Adrenal gland (tissue), 12 donors: Measurements from ENCODE around the gene NOXA1. TPM values are rescaled to one million over a fixed set of nuclear protein-coding genes. Genes with fewer than 3 reads are reported as not detected.

Source experiments
- DNase-seq, 7 donors: peaks; one replicate each; pipeline ENCODE4 v3.0.0-alpha.2; 2019 to 2020
- H3K27ac ChIP-seq, 5 donors: fragments of 200-600 bp; sonication (generic) in 4 of 5; 1 replicate in 3 of 5; 2 replicates in 2 of 5; pipeline versions ENCODE4 v1.5.1 to v1.8.0; 2016 to 2020; ENCODE audit warnings: mild to moderate bottlenecking in 1 of 5
- H3K27me3 ChIP-seq: fragments of 200-600 bp; 2 replicates; pipeline ENCODE4 v1.8.0; 2021
- H3K36me3 ChIP-seq, 2 donors: fragments of 200-600 bp; replicated peaks in 1 of 2; 1 replicate in 1 of 2; 2 replicates in 1 of 2; pipeline versions ENCODE4 v1.5.1 to v1.8.0; 2018 to 2022
- H3K4me1 ChIP-seq, 2 donors: fragments of 200-600 bp; replicated peaks in 1 of 2; 1 replicate in 1 of 2; 2 replicates in 1 of 2; pipeline versions ENCODE4 v1.5.1 to v1.8.0; 2018 to 2021
- H3K4me3 ChIP-seq, 4 donors: fragments of 200-600 bp; sonication (generic) in 3 of 4; one replicate each; pipeline ENCODE4 v1.5.1; 2016 to 2018
- H3K9me3 ChIP-seq, 3 donors: fragments of 200-600 bp; sonication (generic) in 1 of 3; replicated peaks in 1 of 3; 1 replicate in 2 of 3; 2 replicates in 1 of 3; pipeline versions ENCODE4 v1.5.1 to v1.8.0; 2016 to 2021
- POLR2A ChIP-seq, 2 donors: fragments of 450-650 bp; IDR thresholded peaks; one replicate each; pipeline ENCODE4 v1.6.1; 2017; ENCODE audit warnings: antibody characterized with exemption in 2 of 2, mild to moderate bottlenecking in 2 of 2, moderate library complexity in 1 of 2
- WGBS, 4 donors: extraction: QIAGEN DNeasy Blood & Tissue Kit in 2 of 4; methylation state at CpG; one replicate each; pipeline versions ENCODE4 v1.1.5 to v1.1.7; 2013 to 2017; 5-methylcytosine and 5-hydroxymethylcytosine counted together
- intact Hi-C, 2 donors: fragments of 100-400 bp; cut with DNase I; formaldehyde crosslinking; loops; one replicate each; pipeline versions ENCODE4 v1.14.1 to v1.15.0; 2022 to 2023
- polyA plus RNA-seq, 3 donors: library from polyadenylated mRNA; stranded (reverse); fragments of 200-250 nt in 2 of 3; fragments of 350-450 nt in 1 of 3; fragmentation: Illumina TruSeq in 1 of 3; extraction: RNeasy Lipid Tissue Mini Kit (QIAGEN cat#74804) in 1 of 3; gene quantifications; one replicate each; pipeline ENCODE4 v1.2.3, GENCODE V29; 2013 to 2014
- total RNA-seq, 9 donors: library from RNA; depleted of rRNA in 4 of 9; stranded (reverse); fragments of >200 nt in 4 of 9; fragments of 120-200 nt in 1 of 9; fragmentation: NEBNext Ultra II Directional in 1 of 9; extraction: Animal tissue kit (Norgen Biotek cat#: 25700) in 1 of 9; gene quantifications; one replicate each; pipeline versions ENCODE4 v1.1.0 to v1.2.4, GENCODE V29; 2013 to 2023
- TF ChIP-seq, protein P1 (sequence below), 6 experiments: fragments of 450-650 bp in 4 of 6; fragments of 200-600 bp in 2 of 6; sonication (generic) in 1 of 6; IDR thresholded peaks; 1 replicate in 5 of 6; 2 replicates in 1 of 6; pipeline versions ENCODE4 v1.5.1 to v1.8.0; 2016 to 2021; ENCODE audit warnings: antibody characterized with exemption in 6 of 6, mild to moderate bottlenecking in 2 of 6, moderate library complexity in 1 of 6
- donor health status: healthy with polysubstance abuse.
- donor health status: Bipolar disorder and iron deficiency.
- donor health status: DM: yes; HTN: yes; CAD: no.
- donor health status: DM: no; HTN: no; CAD: no.
- donor health status: DM: no; HTN: no; CAD: no.
- donor health status: DM: yes; HTN: yes; CAD: no.

Gene NOXA1
- total and polyA plus RNA-seq, 12 donors: 2.9 to 50.7 (median 9.4) TPM; not detected in 1

DNA sequence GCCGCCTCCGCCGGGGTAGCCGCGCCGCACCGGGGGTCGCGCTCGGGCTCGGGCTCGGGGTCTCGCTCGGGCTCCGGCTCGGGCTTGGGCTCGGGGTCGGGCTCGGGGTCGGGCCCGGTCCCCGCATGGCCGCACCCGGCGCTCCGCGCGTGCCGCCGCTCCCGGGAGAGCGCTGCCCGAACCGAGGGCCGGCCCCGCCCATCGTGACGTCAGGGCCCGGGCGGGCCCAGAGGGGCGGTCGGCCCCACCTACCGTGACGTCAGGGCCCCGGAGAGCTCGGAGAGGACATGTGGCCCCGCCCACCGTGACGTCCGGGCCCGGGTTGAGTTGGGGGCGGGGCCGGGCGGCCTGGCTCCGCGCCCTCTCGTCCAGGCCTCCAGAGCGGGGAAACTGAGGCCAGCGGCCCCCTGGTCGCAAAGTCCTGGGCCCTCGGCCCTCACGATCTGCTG is 36.0 kb downstream of the NOXA1 start, which contains the start of gene NSMF:
Gene NSMF, minus strand, starts transcription at position 183 of the 449 bp plus-strand sequence. CDS start 232 bp downstream, outside the sequence.
- peak within 1 kb of the TSS in 3 of 5 donors; percentile 31 to 85 (median 62) for H3K27ac ChIP-seq
- intact Hi-C loops: no loop called here

DNA sequence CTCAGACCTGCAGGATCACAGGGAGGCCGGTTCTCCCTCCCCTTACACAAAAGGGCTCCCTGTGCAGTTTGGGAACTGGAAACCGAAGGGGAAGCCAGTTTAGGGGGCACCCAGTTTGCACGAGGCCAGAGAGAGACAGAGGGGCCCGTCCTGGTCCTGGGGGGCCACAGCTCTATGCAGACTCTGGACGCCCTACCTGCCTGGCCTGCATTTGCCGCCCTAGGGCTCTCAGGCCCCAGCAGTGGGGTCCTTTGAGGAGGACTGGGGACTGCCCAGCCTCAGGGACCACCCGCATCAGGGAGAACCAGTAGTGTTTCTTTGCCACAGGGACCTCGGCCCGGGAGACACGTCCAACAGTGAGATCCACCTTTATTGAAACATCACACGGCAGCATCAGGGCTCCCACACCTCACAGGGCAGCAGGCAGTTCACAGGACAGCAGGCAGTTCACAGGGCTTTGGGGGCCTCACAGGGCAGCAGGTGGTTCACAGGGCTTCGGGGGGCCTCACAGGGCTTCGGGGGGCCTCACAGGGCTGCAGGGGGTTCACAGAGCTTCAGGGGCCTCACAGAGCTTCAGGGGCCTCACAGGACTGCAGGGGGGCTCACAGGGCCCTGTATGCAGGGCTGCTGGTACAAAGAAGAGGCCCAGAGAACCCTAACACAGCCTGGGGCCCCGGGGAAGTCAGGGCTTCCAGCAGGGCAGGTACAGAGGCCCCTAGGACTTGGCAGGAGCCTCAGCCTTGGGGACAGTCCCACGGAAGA is 36.6 kb downstream of the NOXA1 start:
- H3K4me1 ChIP-seq: peaks cover 18 to 21% of the 10 kb centered on the region in 2 donors
- WGBS, 4 donors: 29 to 53% (median 44%) methylated on average over 3 to 15 of the region's 15 CpGs
- peaks cover 0 to 6% of the 10 kb centered on the region in 2 donors for H3K36me3 ChIP-seq
- no peaks in the 10 kb centered on the region for H3K27me3 ChIP-seq
- no peaks in the 10 kb centered on the region for H3K9me3 ChIP-seq
- peak in 1 of 2 donors; percentile 4 for TF ChIP-seq POLR2A (IDR thresholded peaks at IDR 0.05)
- TF ChIP-seq, protein P1, sequence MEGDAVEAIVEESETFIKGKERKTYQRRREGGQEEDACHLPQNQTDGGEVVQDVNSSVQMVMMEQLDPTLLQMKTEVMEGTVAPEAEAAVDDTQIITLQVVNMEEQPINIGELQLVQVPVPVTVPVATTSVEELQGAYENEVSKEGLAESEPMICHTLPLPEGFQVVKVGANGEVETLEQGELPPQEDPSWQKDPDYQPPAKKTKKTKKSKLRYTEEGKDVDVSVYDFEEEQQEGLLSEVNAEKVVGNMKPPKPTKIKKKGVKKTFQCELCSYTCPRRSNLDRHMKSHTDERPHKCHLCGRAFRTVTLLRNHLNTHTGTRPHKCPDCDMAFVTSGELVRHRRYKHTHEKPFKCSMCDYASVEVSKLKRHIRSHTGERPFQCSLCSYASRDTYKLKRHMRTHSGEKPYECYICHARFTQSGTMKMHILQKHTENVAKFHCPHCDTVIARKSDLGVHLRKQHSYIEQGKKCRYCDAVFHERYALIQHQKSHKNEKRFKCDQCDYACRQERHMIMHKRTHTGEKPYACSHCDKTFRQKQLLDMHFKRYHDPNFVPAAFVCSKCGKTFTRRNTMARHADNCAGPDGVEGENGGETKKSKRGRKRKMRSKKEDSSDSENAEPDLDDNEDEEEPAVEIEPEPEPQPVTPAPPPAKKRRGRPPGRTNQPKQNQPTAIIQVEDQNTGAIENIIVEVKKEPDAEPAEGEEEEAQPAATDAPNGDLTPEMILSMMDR (IDR thresholded peaks at IDR 0.05): no peak
- peak in 3 of 7 donors; percentile 22 to 37 (median 29) for DNase-seq
- H3K4me3 ChIP-seq: peak overlapping the region in 2 of 4 donors; percentile 18 to 80
- intact Hi-C loops: no loop called here
- peak overlapping the region in 3 of 5 donors; percentile 26 to 85 (median 31) for H3K27ac ChIP-seq

More for the DNA sequence above, 36.0 kb downstream of the NOXA1 start, which contains the start of gene NSMF:
- 1% methylated on average over 46 to 60 of the region's 62 CpGs; no CpG with 5 or more reads in 2 of the 4 donors for whole genome bisulfite sequencing, 4 donors
- H3K9me3 ChIP-seq: no peaks in the 10 kb centered on the region
- TF ChIP-seq POLR2A (IDR thresholded peaks at IDR 0.05): peak; percentile 72 to 79
- TF ChIP-seq, protein P1 (IDR thresholded peaks at IDR 0.05): no peak
- H3K36me3 ChIP-seq: peaks cover 0 to 6% of the 10 kb centered on the region in 2 donors
- H3K27me3 ChIP-seq: no peaks in the 10 kb centered on the region
- DNase-seq: peak; percentile 90 to 96 (median 96)
- H3K4me3 ChIP-seq: peak within 1 kb of the TSS in 3 of 4 donors; percentile 45 to 80 (median 53)
- peaks cover 24 to 27% of the 10 kb centered on the region in 2 donors for H3K4me1 ChIP-seq

DNA sequence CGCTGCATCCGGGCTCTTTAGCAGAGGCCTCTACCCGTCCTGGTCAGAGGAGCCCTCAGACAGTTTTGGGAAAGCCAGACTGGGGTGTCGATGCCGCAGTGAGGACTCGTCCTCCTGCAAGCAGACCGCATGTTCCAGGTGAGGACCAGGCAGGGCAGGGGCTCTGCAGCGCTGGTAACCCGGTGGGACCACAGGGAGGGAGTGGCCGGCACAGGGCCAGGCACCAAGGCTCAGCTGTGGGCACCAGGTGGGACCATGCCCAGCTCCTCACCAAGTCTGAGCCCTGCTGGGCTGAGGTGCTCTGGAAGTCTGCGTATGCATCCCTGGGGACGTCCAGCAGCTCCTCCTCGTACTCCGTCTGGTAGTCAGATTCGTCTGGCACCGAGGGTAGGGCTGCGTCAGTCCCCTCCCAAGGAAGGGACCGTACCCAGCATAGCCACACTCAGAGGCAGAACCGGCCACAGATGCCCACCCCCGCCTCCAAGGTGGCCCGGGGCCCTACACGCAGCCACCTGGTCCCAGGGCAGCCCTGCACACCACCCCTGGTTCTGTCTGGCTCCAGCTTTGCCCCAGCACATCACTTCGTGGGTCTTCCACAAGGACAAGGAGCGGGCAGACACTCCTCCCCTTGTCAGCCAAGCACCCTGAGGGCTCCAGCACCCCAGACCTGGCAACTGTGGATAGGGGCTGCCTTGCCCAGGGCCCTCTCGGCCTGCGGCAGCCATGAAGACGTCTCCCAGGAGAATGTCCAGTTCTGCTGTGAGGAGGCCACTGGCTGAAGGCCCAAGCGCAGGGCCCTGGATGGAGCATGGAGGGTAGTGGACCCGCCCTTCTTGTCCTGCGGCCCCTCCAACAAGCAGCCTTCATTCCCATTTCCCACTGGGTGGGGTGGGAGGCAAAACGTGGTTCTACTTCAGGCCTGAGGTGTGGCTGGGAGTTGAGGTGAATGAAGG is 37.4 kb downstream of the NOXA1 start:
- peak in 6 of 7 donors; percentile 11 to 57 (median 28) for DNase-seq
- WGBS, 4 donors: 90 to 94% (median 93%) methylated on average over 9 to 31 of the region's 31 CpGs
- H3K36me3 ChIP-seq: peaks cover 0 to 6% of the 10 kb centered on the region in 2 donors
- peaks cover 15 to 19% of the 10 kb centered on the region in 2 donors for H3K4me1 ChIP-seq
- H3K27ac ChIP-seq: no peak overlapping the region
- intact Hi-C loops: no loop called here
- H3K4me3 ChIP-seq: no peak overlapping the region
- no peaks in the 10 kb centered on the region for H3K27me3 ChIP-seq
- no peak for TF ChIP-seq POLR2A (IDR thresholded peaks at IDR 0.05)
- TF ChIP-seq, protein P1 (IDR thresholded peaks at IDR 0.05): no peak
- H3K9me3 ChIP-seq: no peaks in the 10 kb centered on the region
